ENCODE results near the gene ARHGEF16.

The ARHGEF16 gene

DNA sequence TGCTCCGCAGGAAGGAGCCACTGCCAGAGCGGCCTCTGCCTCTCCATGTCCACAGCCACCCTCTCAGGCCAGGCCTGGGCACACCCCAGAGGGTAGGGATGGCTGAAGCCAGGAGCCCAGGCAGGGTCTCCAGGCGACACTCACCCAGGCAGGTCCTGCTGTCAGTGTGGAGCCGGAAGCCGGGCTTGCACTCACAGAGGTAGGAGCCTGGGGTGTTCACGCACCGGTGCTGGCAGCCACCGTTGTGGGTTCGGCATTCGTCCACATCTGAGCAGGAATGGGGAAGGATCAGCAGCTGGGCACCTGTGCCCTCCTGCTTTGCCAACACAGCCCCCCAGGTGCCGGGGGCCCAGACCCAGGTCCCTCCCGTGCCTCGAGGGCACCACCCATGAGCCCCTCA, 69.5 kb downstream of the ARHGEF16 start:
- TF ChIP-seq, protein P1, sequence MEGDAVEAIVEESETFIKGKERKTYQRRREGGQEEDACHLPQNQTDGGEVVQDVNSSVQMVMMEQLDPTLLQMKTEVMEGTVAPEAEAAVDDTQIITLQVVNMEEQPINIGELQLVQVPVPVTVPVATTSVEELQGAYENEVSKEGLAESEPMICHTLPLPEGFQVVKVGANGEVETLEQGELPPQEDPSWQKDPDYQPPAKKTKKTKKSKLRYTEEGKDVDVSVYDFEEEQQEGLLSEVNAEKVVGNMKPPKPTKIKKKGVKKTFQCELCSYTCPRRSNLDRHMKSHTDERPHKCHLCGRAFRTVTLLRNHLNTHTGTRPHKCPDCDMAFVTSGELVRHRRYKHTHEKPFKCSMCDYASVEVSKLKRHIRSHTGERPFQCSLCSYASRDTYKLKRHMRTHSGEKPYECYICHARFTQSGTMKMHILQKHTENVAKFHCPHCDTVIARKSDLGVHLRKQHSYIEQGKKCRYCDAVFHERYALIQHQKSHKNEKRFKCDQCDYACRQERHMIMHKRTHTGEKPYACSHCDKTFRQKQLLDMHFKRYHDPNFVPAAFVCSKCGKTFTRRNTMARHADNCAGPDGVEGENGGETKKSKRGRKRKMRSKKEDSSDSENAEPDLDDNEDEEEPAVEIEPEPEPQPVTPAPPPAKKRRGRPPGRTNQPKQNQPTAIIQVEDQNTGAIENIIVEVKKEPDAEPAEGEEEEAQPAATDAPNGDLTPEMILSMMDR (IDR thresholded peaks at IDR 0.05; ENCODE audit: low read depth, low read length) = no peak
- peak overlapping the region; percentile 68 for H3K27ac ChIP-seq
- H3K9me3 ChIP-seq (ENCODE audit: severe bottlenecking) = no peaks in the 10 kb centered on the region
- no peak for DNase-seq
- H3K27me3 ChIP-seq (ENCODE audit: insufficient read depth, low read depth, severe bottlenecking) = no peaks in the 10 kb centered on the region
- H3K4me3 ChIP-seq (ENCODE audit: low read depth, low read length) = no peak overlapping the region
- no peaks in the 10 kb centered on the region for H3K36me3 ChIP-seq

DNA sequence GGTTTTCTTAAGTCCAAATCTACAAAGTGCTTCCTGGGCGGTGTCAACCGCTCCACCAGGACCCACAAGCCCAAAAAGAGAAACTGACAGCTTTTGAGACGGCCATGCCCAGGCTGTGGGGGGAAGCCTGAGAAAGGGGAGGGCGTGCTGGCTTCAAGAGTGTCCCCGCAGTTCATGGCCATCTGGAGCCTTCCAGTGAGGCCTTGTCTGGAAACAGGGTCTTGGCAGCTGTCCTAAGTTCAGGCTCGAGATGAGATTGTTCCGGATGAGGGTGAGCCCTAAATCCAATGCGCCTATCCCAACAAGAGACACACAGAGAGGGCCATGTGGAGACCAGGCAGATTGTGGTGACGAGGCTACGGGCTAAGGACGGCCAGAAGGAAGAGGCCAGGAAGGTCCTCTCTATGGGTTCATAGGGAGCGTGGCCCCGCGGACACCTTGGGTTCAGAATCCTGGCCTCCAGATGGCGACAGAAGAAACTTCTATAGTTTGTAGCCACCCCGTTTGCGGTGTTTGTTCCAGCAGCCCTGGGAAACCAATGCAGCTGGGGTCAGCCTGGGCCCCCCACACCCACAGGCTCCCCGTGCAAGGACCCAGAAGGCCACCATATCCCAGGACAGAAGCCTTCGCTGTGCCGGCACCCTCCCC, 70.2 kb downstream of the ARHGEF16 start:
- no peaks in the 10 kb centered on the region for H3K27me3 ChIP-seq (ENCODE audit: insufficient read depth, low read depth, severe bottlenecking)
- H3K4me3 ChIP-seq (ENCODE audit: low read depth, low read length) = no peak overlapping the region
- DNase-seq = no peak
- no peaks in the 10 kb centered on the region for H3K36me3 ChIP-seq
- H3K27ac ChIP-seq = peak overlapping the region; percentile 68
- TF ChIP-seq, protein P1 (IDR thresholded peaks at IDR 0.05; ENCODE audit: low read depth, low read length) = no peak
- no peaks in the 10 kb centered on the region for H3K9me3 ChIP-seq (ENCODE audit: severe bottlenecking)

DNA sequence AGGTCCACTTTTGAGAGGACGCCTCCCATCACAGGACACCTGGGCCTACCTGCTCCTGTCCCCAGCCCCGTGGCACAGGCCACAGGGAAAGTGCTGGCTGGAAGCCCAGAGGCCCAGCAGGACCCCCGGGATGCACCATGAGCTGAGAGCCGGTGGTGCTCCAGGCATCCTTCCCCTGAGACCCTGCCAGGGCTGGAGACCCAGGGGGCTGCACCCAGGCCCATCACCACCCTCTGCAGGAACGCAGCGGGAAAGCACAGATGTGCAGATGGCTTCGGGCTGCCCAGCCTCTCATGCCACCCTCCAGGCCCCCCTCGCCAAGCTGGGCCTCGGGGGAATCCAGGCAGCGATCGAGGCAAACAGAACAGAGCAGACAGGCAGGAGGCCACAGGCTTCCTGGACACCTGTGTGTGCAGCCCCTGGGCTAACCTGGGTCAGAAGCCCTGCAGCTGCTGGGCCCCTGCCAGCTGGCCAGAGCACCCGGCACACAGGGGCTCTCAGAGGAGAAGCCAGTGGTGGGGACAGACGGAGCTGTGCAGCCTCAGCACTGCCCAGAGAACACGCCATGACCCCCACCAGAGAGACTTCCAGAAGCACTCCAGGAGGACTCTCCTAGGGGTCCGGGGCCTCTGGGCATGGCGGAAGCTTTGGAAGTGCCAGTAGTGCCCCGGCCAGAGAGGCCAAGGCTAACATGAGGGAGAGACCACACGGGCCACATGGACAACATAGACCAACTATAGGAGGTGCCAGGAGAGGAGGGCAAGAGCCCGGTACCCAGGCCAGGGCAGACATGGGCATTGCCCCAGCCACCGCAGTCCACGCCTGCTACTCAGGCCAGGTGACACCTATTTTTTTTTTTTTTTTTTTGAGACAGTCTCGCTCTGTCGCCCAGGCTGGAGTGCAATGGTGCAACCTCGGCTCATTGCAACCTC, 71.4 kb downstream of the ARHGEF16 start:
- H3K27me3 ChIP-seq (ENCODE audit: insufficient read depth, low read depth, severe bottlenecking) = no peaks in the 10 kb centered on the region
- no peak overlapping the region for H3K4me3 ChIP-seq (ENCODE audit: low read depth, low read length)
- TF ChIP-seq, protein P1 (IDR thresholded peaks at IDR 0.05; ENCODE audit: low read depth, low read length) = no peak
- H3K27ac ChIP-seq = peak overlapping the region; percentile 68
- H3K36me3 ChIP-seq = no peaks in the 10 kb centered on the region
- no peak for DNase-seq
- no peaks in the 10 kb centered on the region for H3K9me3 ChIP-seq (ENCODE audit: severe bottlenecking)

DNA sequence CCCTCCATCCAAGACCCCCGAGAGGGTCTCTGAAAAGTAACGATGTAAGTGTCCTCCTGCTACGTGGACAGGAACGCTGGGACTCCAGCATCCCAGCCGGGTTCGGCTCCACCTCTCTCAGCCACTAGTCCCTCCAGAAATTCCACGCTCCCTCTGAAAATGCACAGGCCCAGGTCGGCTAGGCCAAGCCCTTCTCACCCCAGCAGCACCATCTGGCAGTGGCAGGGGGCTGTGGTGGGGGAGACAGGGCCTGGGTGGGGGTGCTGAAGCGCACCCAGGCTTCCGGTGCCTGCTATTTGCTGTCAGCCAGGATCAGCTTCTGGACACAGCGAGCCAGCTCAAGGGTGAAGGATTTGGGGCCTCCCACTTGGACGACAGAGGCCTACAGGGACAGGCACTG, 73.3 kb downstream of the ARHGEF16 start:
- Histone ChIP-seq H3K36me3 (no peaks in the 10 kb centered on the region), H3K9me3 (ENCODE audit: severe bottlenecking) (no peaks in the 10 kb centered on the region), H3K27ac (peak overlapping the region; percentile 82), H3K4me3 (ENCODE audit: low read depth, low read length) (no peak overlapping the region), H3K27me3 (ENCODE audit: insufficient read depth, low read depth, severe bottlenecking) (no peaks in the 10 kb centered on the region)
- TF ChIP-seq, protein P1 (IDR thresholded peaks at IDR 0.05; ENCODE audit: low read depth, low read length) = no peak
- DNase-seq = peak; percentile 83

DNA sequence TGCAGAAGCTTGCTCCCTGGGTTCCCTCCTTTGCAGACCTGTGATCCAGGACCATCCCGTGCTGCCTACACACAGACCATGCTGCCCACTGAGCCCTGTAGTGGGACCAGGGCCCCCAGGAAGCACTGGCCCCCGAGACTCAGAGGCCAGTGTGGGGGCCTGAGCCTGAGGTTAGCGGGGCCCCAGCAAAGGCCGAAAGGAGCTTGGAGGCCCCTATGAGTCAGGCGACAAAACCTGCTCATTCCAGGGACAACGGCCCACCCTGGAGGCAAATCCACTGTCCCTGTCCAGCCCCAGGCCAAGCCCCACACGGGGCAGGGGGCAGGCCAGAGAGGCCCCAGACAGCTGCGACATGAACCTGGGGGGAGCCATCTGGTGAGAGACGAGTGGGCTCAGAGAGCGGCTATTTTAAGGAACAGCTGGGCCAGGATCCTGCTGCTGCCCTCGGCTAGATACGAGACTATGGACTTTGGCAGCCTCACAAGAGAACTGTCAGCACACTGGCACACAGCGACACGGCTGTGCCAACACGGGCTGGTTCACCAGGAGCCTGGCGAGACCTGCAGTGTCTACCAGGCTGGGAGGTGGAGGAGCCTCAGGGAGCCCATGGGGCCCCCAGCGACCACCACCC, 74.7 kb downstream of the ARHGEF16 start:
- peak; percentile 27 for DNase-seq
- TF ChIP-seq, protein P1 (IDR thresholded peaks at IDR 0.05; ENCODE audit: low read depth, low read length) = no peak
- no peaks in the 10 kb centered on the region for H3K27me3 ChIP-seq (ENCODE audit: insufficient read depth, low read depth, severe bottlenecking)
- H3K27ac ChIP-seq = peak overlapping the region; percentile 82
- no peak overlapping the region for H3K4me3 ChIP-seq (ENCODE audit: low read depth, low read length)
- H3K36me3 ChIP-seq = no peaks in the 10 kb centered on the region
- no peaks in the 10 kb centered on the region for H3K9me3 ChIP-seq (ENCODE audit: severe bottlenecking)
